Hindlimb muscle (tissue), 1 donor: ENCODE results near the gene NSUN2. TPM values are rescaled to one million over a fixed set of nuclear protein-coding genes. Genes with fewer than 3 reads are reported as not detected.
A peak's percentile ranks its signal among the peaks of the same experiment; 100 is the strongest.
"Not testable (repeated sequence)": the region's sequence is repeated elsewhere in the genome, so short reads cannot be mapped to it uniquely, and the experiment has no call there.

Experiments
- DNase-seq: peaks from one replicate; pipeline ENCODE4 v3.0.0-alpha.2; 2013
- polyA plus RNA-seq: library from polyadenylated mRNA; unstranded; fragments of 120-200 nt; gene quantifications from one replicate; pipeline ENCODE4 v1.2.1, GENCODE V29; 2013; ENCODE audit not compliant: insufficient read length

Gene NSUN2
- 49.2 TPM for polyA plus RNA-seq

- peak; percentile 95 for DNase-seq
These were observed at the start of gene NSUN2, which contains the start of gene SRD5A1 for GRCh38 chr5:6632888-6633468. Gene NSUN2, minus strand, starts transcription at chr5:6633044. Its CDS starts 65 bp downstream, at chr5:6632979. Gene SRD5A1, plus strand, starts transcription at chr5:6633440. Its CDS starts 137 bp downstream, at chr5:6633577.

- no peak for DNase-seq
These were observed 49.4 kb upstream of the NSUN2 start for GRCh38 chr5:6682239-6682638.

GRCh38 chr5:6681682-6682081 lies 48.8 kb upstream of the NSUN2 start:
- DNase-seq, result no peak

- DNase-seq, result no peak
These were observed 48.1 kb upstream of the NSUN2 start for GRCh38 chr5:6680922-6681321.

- no peak for DNase-seq
These were observed 45.5 kb upstream of the NSUN2 start for GRCh38 chr5:6678385-6678784.

GRCh38 chr5:6676702-6677101 lies 43.9 kb upstream of the NSUN2 start:
- no peak for DNase-seq

GRCh38 chr5:6675784-6676491 lies 43.1 kb upstream of the NSUN2 start:
- no peak for DNase-seq

- DNase-seq, result no peak
These were observed 42.0 kb upstream of the NSUN2 start for GRCh38 chr5:6674886-6675285.

- DNase-seq, result no peak
These were observed 41.6 kb upstream of the NSUN2 start for GRCh38 chr5:6674421-6674820.

- no peak for DNase-seq
These were observed 41.1 kb upstream of the NSUN2 start for GRCh38 chr5:6673963-6674362.

- no peak for DNase-seq
These were observed 40.2 kb upstream of the NSUN2 start for GRCh38 chr5:6673031-6673430.

- not testable (repeated sequence) for DNase-seq
These were observed 35.9 kb upstream of the NSUN2 start for GRCh38 chr5:6668717-6669116.

GRCh38 chr5:6667648-6668047 lies 34.8 kb upstream of the NSUN2 start:
- no peak for DNase-seq

- DNase-seq, result no peak
These were observed 33.9 kb upstream of the NSUN2 start for GRCh38 chr5:6666762-6667161.

GRCh38 chr5:6660688-6661087 lies 27.8 kb upstream of the NSUN2 start:
- DNase-seq, result no peak

- DNase-seq, result no peak
These were observed 27.3 kb upstream of the NSUN2 start for GRCh38 chr5:6659941-6660684.

GRCh38 chr5:6656680-6657079 lies 23.8 kb upstream of the NSUN2 start:
- DNase-seq, result no peak

- no peak for DNase-seq
These were observed 22.6 kb upstream of the NSUN2 start for GRCh38 chr5:6655432-6655831.

GRCh38 chr5:6652025-6652424 lies 19.2 kb upstream of the NSUN2 start:
- DNase-seq, result no peak

- DNase-seq, result no peak
These were observed 16.8 kb upstream of the NSUN2 start for GRCh38 chr5:6649681-6650080.

GRCh38 chr5:6649186-6649585 lies 16.3 kb upstream of the NSUN2 start:
- DNase-seq, result no peak

- DNase-seq, result not testable (repeated sequence)
These were observed 12.9 kb upstream of the NSUN2 start for GRCh38 chr5:6645571-6646362.

GRCh38 chr5:6644794-6645241 lies 12.0 kb upstream of the NSUN2 start:
- no peak for DNase-seq
